ENCODE measurements around the gene TMPRSS7. TPM values are rescaled to one million over a fixed set of nuclear protein-coding genes. Genes with fewer than 3 reads are reported as not detected.

TMPRSS7 gene
- total and polyA plus RNA-seq, 2 experiments from 2014 or later = not detected

DNA sequence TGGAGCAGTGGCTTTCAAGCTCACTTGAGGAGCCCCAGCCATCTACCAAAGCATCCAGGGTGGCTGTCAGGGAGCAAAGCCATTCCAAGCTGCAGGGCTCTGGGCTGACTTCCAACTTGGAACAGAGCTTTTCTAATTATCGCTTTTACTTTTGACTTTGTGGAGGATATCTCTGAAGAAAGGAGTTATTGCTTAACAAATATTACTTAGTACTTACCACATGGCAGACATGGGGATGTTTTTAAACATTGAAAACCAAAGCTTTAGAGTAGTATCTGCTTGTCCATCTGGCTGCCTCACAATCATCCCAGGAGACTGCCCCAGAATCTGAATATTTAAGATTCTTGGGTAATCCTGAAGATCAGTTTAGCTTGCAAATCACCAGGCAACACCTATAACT lies 26.9 kb upstream of the TMPRSS7 start (continued):
- TF ChIP-seq, protein P1, sequence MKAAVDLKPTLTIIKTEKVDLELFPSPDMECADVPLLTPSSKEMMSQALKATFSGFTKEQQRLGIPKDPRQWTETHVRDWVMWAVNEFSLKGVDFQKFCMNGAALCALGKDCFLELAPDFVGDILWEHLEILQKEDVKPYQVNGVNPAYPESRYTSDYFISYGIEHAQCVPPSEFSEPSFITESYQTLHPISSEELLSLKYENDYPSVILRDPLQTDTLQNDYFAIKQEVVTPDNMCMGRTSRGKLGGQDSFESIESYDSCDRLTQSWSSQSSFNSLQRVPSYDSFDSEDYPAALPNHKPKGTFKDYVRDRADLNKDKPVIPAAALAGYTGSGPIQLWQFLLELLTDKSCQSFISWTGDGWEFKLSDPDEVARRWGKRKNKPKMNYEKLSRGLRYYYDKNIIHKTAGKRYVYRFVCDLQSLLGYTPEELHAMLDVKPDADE (IDR thresholded peaks at IDR 0.05) = no peak
- TF ChIP-seq, protein P2, sequence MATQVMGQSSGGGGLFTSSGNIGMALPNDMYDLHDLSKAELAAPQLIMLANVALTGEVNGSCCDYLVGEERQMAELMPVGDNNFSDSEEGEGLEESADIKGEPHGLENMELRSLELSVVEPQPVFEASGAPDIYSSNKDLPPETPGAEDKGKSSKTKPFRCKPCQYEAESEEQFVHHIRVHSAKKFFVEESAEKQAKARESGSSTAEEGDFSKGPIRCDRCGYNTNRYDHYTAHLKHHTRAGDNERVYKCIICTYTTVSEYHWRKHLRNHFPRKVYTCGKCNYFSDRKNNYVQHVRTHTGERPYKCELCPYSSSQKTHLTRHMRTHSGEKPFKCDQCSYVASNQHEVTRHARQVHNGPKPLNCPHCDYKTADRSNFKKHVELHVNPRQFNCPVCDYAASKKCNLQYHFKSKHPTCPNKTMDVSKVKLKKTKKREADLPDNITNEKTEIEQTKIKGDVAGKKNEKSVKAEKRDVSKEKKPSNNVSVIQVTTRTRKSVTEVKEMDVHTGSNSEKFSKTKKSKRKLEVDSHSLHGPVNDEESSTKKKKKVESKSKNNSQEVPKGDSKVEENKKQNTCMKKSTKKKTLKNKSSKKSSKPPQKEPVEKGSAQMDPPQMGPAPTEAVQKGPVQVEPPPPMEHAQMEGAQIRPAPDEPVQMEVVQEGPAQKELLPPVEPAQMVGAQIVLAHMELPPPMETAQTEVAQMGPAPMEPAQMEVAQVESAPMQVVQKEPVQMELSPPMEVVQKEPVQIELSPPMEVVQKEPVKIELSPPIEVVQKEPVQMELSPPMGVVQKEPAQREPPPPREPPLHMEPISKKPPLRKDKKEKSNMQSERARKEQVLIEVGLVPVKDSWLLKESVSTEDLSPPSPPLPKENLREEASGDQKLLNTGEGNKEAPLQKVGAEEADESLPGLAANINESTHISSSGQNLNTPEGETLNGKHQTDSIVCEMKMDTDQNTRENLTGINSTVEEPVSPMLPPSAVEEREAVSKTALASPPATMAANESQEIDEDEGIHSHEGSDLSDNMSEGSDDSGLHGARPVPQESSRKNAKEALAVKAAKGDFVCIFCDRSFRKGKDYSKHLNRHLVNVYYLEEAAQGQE (IDR thresholded peaks at IDR 0.05; ENCODE audit: unreplicated experiment) = no peak
- TF ChIP-seq JUNB (IDR thresholded peaks at IDR 0.05; ENCODE audit: unreplicated experiment) (no peak), STAT1 (IDR thresholded peaks at IDR 0.05; ENCODE audit: unreplicated experiment) (no peak), CREB1 (CRISPR knock-in tag; IDR thresholded peaks at IDR 0.05; ENCODE audit: low read depth) (no peak), EZH2phosphoT487 (IDR thresholded peaks at IDR 0.05; ENCODE audit: unreplicated experiment) (no peak), EZH2 (IDR thresholded peaks at IDR 0.05; ENCODE audit: low read depth, unreplicated experiment) (no peak)

DNA sequence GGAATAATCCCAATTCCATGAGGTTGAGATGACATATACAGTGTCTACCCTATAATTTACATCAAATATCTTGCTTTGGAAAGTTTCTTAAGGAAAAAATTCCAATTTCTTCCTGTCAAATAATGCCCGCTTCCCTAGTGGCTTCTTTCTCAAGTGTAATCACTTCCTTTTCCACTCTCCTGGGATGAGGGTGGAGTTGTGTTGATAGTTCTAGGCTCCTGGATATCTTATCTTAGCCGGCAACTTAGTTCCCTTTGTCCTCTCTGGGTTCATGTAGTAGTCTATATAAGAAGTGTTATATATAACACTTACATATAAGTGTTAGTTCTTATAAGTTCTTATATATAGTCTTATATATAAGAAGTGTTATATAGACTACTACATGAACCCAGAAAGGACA lies 24.9 kb upstream of the TMPRSS7 start:
- no peak for TF ChIP-seq EZH2 (IDR thresholded peaks at IDR 0.05; ENCODE audit: low read depth, unreplicated experiment)
- no peak for TF ChIP-seq POLR2AphosphoS5 (IDR thresholded peaks at IDR 0.05; ENCODE audit: low read depth)
- TF ChIP-seq NANOG (IDR thresholded peaks at IDR 0.05; ENCODE audit: borderline replicate concordance) = no peak
- TF ChIP-seq JUNB (IDR thresholded peaks at IDR 0.05; ENCODE audit: unreplicated experiment) = no peak
- no peak for TF ChIP-seq STAT1 (IDR thresholded peaks at IDR 0.05; ENCODE audit: unreplicated experiment)
- no peak for TF ChIP-seq EZH2phosphoT487 (IDR thresholded peaks at IDR 0.05; ENCODE audit: unreplicated experiment)
- peaks cover 5% of the 10 kb centered on the region; the same call in 1 of the 2 replicates for H3K36me3 ChIP-seq (ENCODE audit: insufficient read depth)
- peaks cover 2% of the 10 kb centered on the region; the same call in 1 of the 3 replicates for H3K4me1 Mint-ChIP-seq

More for the DNA sequence above, 24.9 kb upstream of the TMPRSS7 start:
- Histone ChIP-seq H2AFZ (no peak overlapping the region), H3K9me2 (ENCODE audit: insufficient read depth) (no peaks in the 10 kb centered on the region), H3K27me3 (ENCODE audit: insufficient read depth) (no peaks in the 10 kb centered on the region), H3F3A (replicated peaks; ENCODE audit: low read depth) (no peaks in the 10 kb centered on the region), H3K79me2 (replicated peaks; ENCODE audit: insufficient read depth) (no peaks in the 10 kb centered on the region), H4K20me1 (replicated peaks; ENCODE audit: insufficient read depth) (no peaks in the 10 kb centered on the region; the same call in 1 of the 2 replicates), H3K4me2 (no peak overlapping the region), H3K27ac (ENCODE audit: low read depth) (no peak overlapping the region), H3K4me1 (ENCODE audit: insufficient read depth) (no peaks in the 10 kb centered on the region; the same call in 1 of the 2 replicates), H3K4me3 (no peak overlapping the region)
- DNase-seq (ENCODE audit: low spot score) (no peak), ATAC-seq (no peak)
- Mint-ChIP-seq H3K27me3 (ENCODE audit: insufficient read depth, low read depth, poor library complexity) (peaks cover 8% of the 10 kb centered on the region), H3K9me3 (no peaks in the 10 kb centered on the region), H3K4me3 (no peak overlapping the region), H3K36me3 (ENCODE audit: low read depth) (peaks cover 7% of the 10 kb centered on the region; the same call in 2 of the 3 replicates), H3K27ac (no peak overlapping the region)

Data from GM23338 (cell line).